ENCODE data around the gene FAF1. TPM values are rescaled to one million over a fixed set of nuclear protein-coding genes. Genes with fewer than 3 reads are reported as not detected.

Gene FAF1
- total and polyA plus RNA-seq, 2 of the 8 experiments (the other 6 are each of a cell fraction or from before 2014, with no cell fraction given) = 10.8 to 65.9 TPM

- CTCF ChIA-PET (ENCODE audit: partially characterized antibody) = no interaction called here
- H2BK12ac ChIP-seq (ENCODE audit: low read depth, low read length) = no peak overlapping the region
- no peak overlapping the region for H3K4me2 ChIP-seq (ENCODE audit: insufficient read depth in 1 of 2, low read depth in 2 of 2, low read length in 2 of 2)
- peaks cover 0 to 3% (median 0%) of the 10 kb centered on the region in 4 experiments; a peak in 2 of 7 replicates for H3K4me1 ChIP-seq (replicated peaks in 1 of 4; ENCODE audit: control insufficient read depth in 3 of 4, insufficient read depth in 4 of 4, low read length in 3 of 4)
- no peak overlapping the region for H2BK15ac ChIP-seq (ENCODE audit: low read length)
- no peak overlapping the region for H3K27ac ChIP-seq (ENCODE audit: low read depth, low read length)
- peaks cover 4% of the 10 kb centered on the region; the same call in 1 of the 2 replicates for H3K79me1 ChIP-seq (ENCODE audit: low read depth, low read length)
- peaks cover 0 to 5% of the 10 kb centered on the region in 2 experiments; a peak in 1 of 4 replicates for H3K9me3 ChIP-seq (ENCODE audit: insufficient read depth in 2 of 2, low read depth in 1 of 2, low read length in 1 of 2)
- H3K27me3 ChIP-seq (replicated peaks in 1 of 4; ENCODE audit: control insufficient read depth in 3 of 4, extremely low read depth in 1 of 4, insufficient read depth in 3 of 4, low read length in 3 of 4) = no peaks in the 10 kb centered on the region
- no peaks in the 10 kb centered on the region for H3K36me3 ChIP-seq (ENCODE audit: control insufficient read depth in 2 of 4, insufficient read depth in 4 of 4, low read length in 3 of 4)
- H4K20me1 ChIP-seq (replicated peaks in 1 of 2; ENCODE audit: control insufficient read depth in 1 of 2, insufficient read depth in 2 of 2, low read length in 2 of 2) = no peaks in the 10 kb centered on the region
- H3K4ac ChIP-seq (replicated peaks; ENCODE audit: insufficient read length, low read depth, low read length) = no peak overlapping the region
- H2BK5ac ChIP-seq (ENCODE audit: low read depth, low read length) = no peak overlapping the region
- no peak overlapping the region for H4K91ac ChIP-seq (replicated peaks; ENCODE audit: insufficient read length, low read length)
- POLR2A ChIA-PET (ENCODE audit: partially characterized antibody) = no interaction called here
- no peak overlapping the region for H3K56ac ChIP-seq (replicated peaks; ENCODE audit: insufficient read length, low read depth, low read length)
- no peak for DNase-seq (ENCODE audit: low read depth in 1 of 2, low spot score in 2 of 2)
- H3K4me3 ChIP-seq (ENCODE audit: extremely low read depth in 1 of 4, insufficient read depth in 2 of 4, low read depth in 3 of 4, low read length in 4 of 4) = no peak overlapping the region
- no peak overlapping the region for H4K8ac ChIP-seq (ENCODE audit: extremely low read depth, insufficient read depth, low read length)
- peaks cover 3 to 64% of the 10 kb centered on the region in 2 experiments; a peak in 3 of 4 replicates for H3K79me2 ChIP-seq (ENCODE audit: control insufficient read depth in 1 of 2, insufficient read depth in 2 of 2, low read length in 2 of 2)
- no peak for TF ChIP-seq TAF1 (IDR thresholded peaks at IDR 0.05; ENCODE audit: low read depth, low read length)
- TF ChIP-seq CBX5 (IDR thresholded peaks at IDR 0.05; ENCODE audit: low read depth, low read length) = no peak
- TF ChIP-seq SRF (IDR thresholded peaks at IDR 0.05; ENCODE audit: low read depth, low read length) = no peak
- no peak for TF ChIP-seq CREB1 (IDR thresholded peaks at IDR 0.05)
- no peak for TF ChIP-seq FOSL1 (IDR thresholded peaks at IDR 0.05; ENCODE audit: insufficient read depth, low read depth, low read length)
- no peak for TF ChIP-seq SUZ12 (IDR thresholded peaks at IDR 0.05; ENCODE audit: low read length)
- TF ChIP-seq TEAD4 (IDR thresholded peaks at IDR 0.05; ENCODE audit: low read depth, low read length) = no peak
- TF ChIP-seq EP300 (IDR thresholded peaks at IDR 0.05; ENCODE audit: borderline replicate concordance in 1 of 2, low read depth in 2 of 2, low read length in 2 of 2) = no peak
- no peak for TF ChIP-seq SP1 (IDR thresholded peaks at IDR 0.05; ENCODE audit: low read depth, low read length)
- no peak overlapping the region for H4K5ac ChIP-seq (ENCODE audit: insufficient read length, low read depth, low read length)
- FAIRE-seq = no peak
- no peak overlapping the region for H2AFZ ChIP-seq (ENCODE audit: low read length)
- H2BK20ac ChIP-seq (ENCODE audit: low read length) = no peak overlapping the region
- no peak overlapping the region for H3K14ac ChIP-seq (ENCODE audit: insufficient read length)
- no peak overlapping the region for H2AK5ac ChIP-seq (ENCODE audit: low read depth, low read length)
- no peak overlapping the region for H3K9ac ChIP-seq (replicated peaks in 1 of 4; ENCODE audit: extremely low read depth in 1 of 4, low read depth in 3 of 4, low read length in 3 of 4)
- H3K23ac ChIP-seq (ENCODE audit: insufficient read length) = no peak overlapping the region
- 78% methylated on average over 1 of the region's 1 CpG; no CpG with 5 or more reads in 1 of the 2 experiments for WGBS, 2 experiments (ENCODE audit: extremely low coverage in 1 of 2, insufficient coverage in 1 of 2, insufficient read length in 1 of 2, insufficient replicate concordance in 2 of 2, low coverage in 1 of 2, low lambda C conversion rate in 2 of 2, missing lambda C conversion rate in 1 of 2)
- H3K18ac ChIP-seq (ENCODE audit: extremely low read depth, low read length) = no peak overlapping the region
- H3K23me2 ChIP-seq (ENCODE audit: low read depth, low read length) = peaks cover 7% of the 10 kb centered on the region; the same call in 1 of the 2 replicates
- no peak overlapping the region for H2BK120ac ChIP-seq (replicated peaks; ENCODE audit: low read depth, low read length)
Observed at GRCh38 chr1:50955116-50955515, 5.0 kb downstream of the FAF1 start.

All from H1 (cell line).